Gastroesophageal sphincter (tissue), 4 donors: ENCODE measurements around the gene WDR73. TPM values are rescaled to one million over a fixed set of nuclear protein-coding genes. Genes with fewer than 3 reads are reported as not detected.

Source experiments
- ATAC-seq: fragments of 150-250 bp; one replicate; pipeline ENCODE4 v1.9.1; 2016; ENCODE audit warnings: mild to moderate bottlenecking, moderate library complexity
- H3K27ac ChIP-seq, 4 donors: fragments of 200-600 bp; sonication (generic) in 3 of 4; 1 replicate in 3 of 4; 2 replicates in 1 of 4; pipeline ENCODE4 v1.5.1; 2016 to 2019
- H3K27me3 ChIP-seq: fragments of 200-600 bp; sonication (generic); one replicate; pipeline ENCODE4 v1.5.1; 2019
- H3K36me3 ChIP-seq, 2 donors: fragments of 200-600 bp; sonication (generic); one replicate each; pipeline ENCODE4 v1.5.1; 2019; ENCODE audit warnings: control low read depth in 1 of 2
- H3K4me1 ChIP-seq, 3 donors: fragments of 200-600 bp; sonication (generic); 1 replicate in 2 of 3; 2 replicates in 1 of 3; pipeline ENCODE4 v1.5.1; 2016 to 2019; ENCODE audit warnings: control low read depth in 2 of 3
- H3K4me3 ChIP-seq, 2 donors: fragments of 200-600 bp; sonication (generic); one replicate each; pipeline ENCODE4 v1.5.1; 2019; ENCODE audit warnings: mild to moderate bottlenecking in 1 of 2, moderate library complexity in 1 of 2
- H3K9me3 ChIP-seq, 3 donors: fragments of 200-600 bp; sonication (generic); one replicate each; pipeline ENCODE4 v1.5.1; 2017 to 2019; ENCODE audit warnings: control low read depth in 2 of 3
- CTCF ChIP-seq, 4 experiments: fragments of 200-600 bp in 2 of 4; fragments of 450-650 bp in 2 of 4; sonication (generic) in 1 of 4; IDR thresholded peaks; one replicate each; pipeline ENCODE4 v1.5.1; 2017 to 2019; ENCODE audit warnings: antibody characterized with exemption in 4 of 4, mild to moderate bottlenecking in 2 of 4, moderate library complexity in 2 of 4
- EP300 ChIP-seq: sonication (generic); formaldehyde crosslinking; IDR thresholded peaks from one replicate; pipeline ENCODE4 v1.6.1; 2017; ENCODE audit warnings: antibody characterized with exemption, mild to moderate bottlenecking
- POLR2A ChIP-seq, 2 donors: fragments of 450-650 bp; IDR thresholded peaks; one replicate each; pipeline ENCODE4 v1.6.1; 2017; ENCODE audit warnings: antibody characterized with exemption in 2 of 2, mild to moderate bottlenecking in 2 of 2, moderate library complexity in 1 of 2
- POLR2AphosphoS5 ChIP-seq: sonication (generic); formaldehyde crosslinking; IDR thresholded peaks from one replicate; pipeline ENCODE4 v1.6.1; 2017; ENCODE audit warnings: antibody characterized with exemption
- WGBS, 2 donors: methylation state at CpG; one replicate each; pipeline ENCODE4 v1.1.5; 2018; ENCODE audit warnings: low coverage in 1 of 2; 5-methylcytosine and 5-hydroxymethylcytosine counted together
- total RNA-seq, 4 donors: library from RNA; depleted of rRNA; stranded (reverse); fragments of >200 nt; gene quantifications; one replicate each; pipeline ENCODE4 v1.1.0, GENCODE V29; 2016

WDR73 gene
- total RNA-seq, 4 donors from 2014 or later: 12.6 to 43.3 (median 20.2) TPM

DNA sequence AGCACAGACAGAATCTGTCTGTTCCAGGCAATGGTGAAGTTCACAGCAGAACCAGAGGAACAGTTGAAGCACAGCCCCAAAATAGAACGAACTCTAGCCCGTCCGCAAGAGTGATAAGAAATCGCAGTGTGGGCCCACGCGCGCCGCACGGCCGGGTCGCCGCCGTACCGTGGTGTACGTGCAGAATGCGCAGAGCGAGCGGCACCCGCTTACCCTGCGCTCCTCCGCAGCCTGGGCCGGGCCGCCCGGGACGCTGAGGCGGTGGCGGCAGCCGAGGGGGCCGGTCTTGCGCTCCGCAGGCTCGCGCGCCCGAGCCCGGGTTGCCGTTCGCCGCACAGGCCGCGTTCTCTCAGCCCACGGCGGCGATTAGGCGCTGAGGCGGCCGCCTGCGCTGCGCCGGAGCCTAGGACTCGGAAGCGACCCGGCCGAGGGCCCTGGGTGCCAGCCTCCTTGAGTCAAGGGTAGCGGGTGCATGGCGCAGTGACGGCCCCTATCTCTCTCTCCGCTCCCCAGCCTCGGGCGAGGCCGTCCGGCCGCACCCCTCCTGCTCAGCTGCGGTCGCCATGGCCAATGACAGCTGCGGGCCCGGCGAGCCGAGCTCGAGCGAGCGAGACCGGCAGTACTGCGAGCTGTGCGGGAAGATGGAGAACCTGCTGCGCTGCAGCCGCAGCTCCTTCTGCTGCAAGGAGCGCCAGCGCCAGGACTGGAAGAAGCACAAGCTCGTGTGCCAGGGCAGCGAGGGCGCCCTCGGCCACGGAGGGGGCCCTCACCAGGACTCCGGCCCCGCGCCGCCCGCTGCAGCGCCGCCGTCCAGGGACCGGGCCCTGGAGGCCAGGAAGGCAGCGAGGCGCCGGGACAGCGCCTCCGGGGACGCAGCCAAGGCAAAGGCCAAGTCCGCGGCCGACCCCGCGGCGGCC, 20.5 kb downstream of the WDR73 start:
- 0% methylated on average over 3 to 10 of the region's 105 CpGs for WGBS, 2 donors
- Histone ChIP-seq H3K4me3 (peak overlapping the region; percentile 52 to 78), H3K9me3 (no peaks in the 10 kb centered on the region), H3K36me3 (peaks cover 0 to 23% of the 10 kb centered on the region in 2 donors), H3K27ac (peak overlapping the region; percentile 60 to 96 (median 94)), H3K27me3 (no peaks in the 10 kb centered on the region), H3K4me1 (peaks cover 8 to 55% (median 17%) of the 10 kb centered on the region in 3 donors)
- peak; percentile 77 for ATAC-seq
- peak; percentile 14 for TF ChIP-seq POLR2AphosphoS5
- peak in 1 of 4 experiments; percentile 28 for TF ChIP-seq CTCF (IDR thresholded peaks at IDR 0.05)
- no peak for TF ChIP-seq EP300
- TF ChIP-seq POLR2A (IDR thresholded peaks at IDR 0.05): peak; percentile 20 to 28

DNA sequence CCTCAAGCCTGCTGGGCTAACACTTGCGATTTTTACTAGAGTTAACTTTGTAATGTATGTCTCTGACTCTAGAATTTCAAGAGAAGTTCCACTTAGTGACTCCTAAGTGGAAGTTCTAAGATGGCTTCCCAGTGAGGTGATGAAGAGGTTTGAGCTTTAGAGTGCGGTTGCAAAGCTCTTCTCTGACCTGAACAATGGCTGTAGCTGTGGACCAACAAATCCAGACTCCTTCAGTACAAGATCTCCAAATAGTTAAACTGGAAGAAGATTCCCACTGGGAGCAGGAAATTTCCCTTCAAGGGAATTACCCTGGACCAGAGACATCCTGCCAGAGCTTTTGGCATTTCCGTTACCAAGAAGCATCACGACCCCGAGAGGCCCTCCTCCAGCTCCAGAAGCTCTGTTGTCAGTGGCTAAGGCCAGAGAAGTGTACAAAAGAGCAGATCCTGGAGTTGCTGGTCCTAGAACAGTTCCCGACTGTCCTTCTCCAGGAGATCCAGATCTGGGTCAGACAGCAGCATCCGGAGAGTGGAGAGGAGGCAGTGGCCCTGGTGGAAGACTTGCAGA, 22.3 kb downstream of the WDR73 start:
- Histone ChIP-seq H3K9me3 (no peaks in the 10 kb centered on the region), H3K27me3 (no peaks in the 10 kb centered on the region), H3K4me1 (peaks cover 8 to 48% (median 17%) of the 10 kb centered on the region in 3 donors), H3K27ac (peak overlapping the region; percentile 83 to 96 (median 89)), H3K36me3 (peaks cover 0 to 14% of the 10 kb centered on the region in 2 donors), H3K4me3 (peak overlapping the region; percentile 78 to 87)
- WGBS, 2 donors: 13 to 33% methylated on average over 3 to 6 of the region's 7 CpGs
- ATAC-seq: no peak
- no peak for TF ChIP-seq POLR2AphosphoS5
- TF ChIP-seq EP300: no peak
- no peak for TF ChIP-seq CTCF (IDR thresholded peaks at IDR 0.05)
- TF ChIP-seq POLR2A (IDR thresholded peaks at IDR 0.05): no peak

DNA sequence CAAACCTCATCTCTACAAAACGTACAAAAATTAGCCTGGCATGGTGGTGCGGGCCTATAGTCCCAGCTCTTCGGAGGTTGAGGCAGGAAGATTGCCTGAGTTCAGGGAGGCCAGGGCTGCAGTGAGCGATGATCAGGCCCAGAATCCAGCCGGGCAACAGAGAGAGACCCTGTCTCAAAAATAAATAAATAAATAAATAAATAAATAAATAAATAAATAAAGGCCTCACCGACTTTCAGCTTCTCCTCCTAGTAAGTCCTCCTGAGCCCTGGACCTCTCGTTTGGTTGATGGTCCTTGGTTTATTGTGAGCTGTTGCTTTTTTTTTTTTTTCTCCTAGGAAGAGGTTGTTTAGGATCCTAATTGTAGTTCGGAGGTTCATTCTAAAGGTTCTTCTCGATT, 25.1 kb downstream of the WDR73 start:
- Histone ChIP-seq H3K36me3 (peaks cover 0 to 28% of the 10 kb centered on the region in 2 donors), H3K4me3 (no peak overlapping the region), H3K27ac (no peak overlapping the region), H3K27me3 (no peaks in the 10 kb centered on the region), H3K4me1 (peaks cover 8 to 27% (median 12%) of the 10 kb centered on the region in 3 donors), H3K9me3 (no peaks in the 10 kb centered on the region)
- WGBS, 2 donors: 88 to 94% methylated on average over 6 to 8 of the region's 9 CpGs
- TF ChIP-seq CTCF (IDR thresholded peaks at IDR 0.05): no peak
- TF ChIP-seq EP300: no peak
- no peak for TF ChIP-seq POLR2AphosphoS5
- no peak for TF ChIP-seq POLR2A (IDR thresholded peaks at IDR 0.05)
- ATAC-seq: no peak

GRCh38 chr15:84625123-84625522, 29.0 kb downstream of the WDR73 start:
- ATAC-seq: no peak
- Histone ChIP-seq H3K4me3 (no peak overlapping the region), H3K4me1 (peaks cover 0 to 4% (median 0%) of the 10 kb centered on the region in 3 donors), H3K27me3 (no peaks in the 10 kb centered on the region), H3K27ac (no peak overlapping the region), H3K36me3 (peaks cover 0 to 63% of the 10 kb centered on the region in 2 donors), H3K9me3 (peaks cover 0 to 22% (median 0%) of the 10 kb centered on the region in 3 donors)
- TF ChIP-seq EP300 (no peak), POLR2A (IDR thresholded peaks at IDR 0.05) (no peak), CTCF (IDR thresholded peaks at IDR 0.05) (no peak), POLR2AphosphoS5 (no peak)
- WGBS, 2 donors: 60 to 100% methylated on average over 1 of the region's 2 CpGs
